Karpas-422 (cell line): ENCODE measurements around the gene ASPSCR1. TPM values are rescaled to one million over a fixed set of nuclear protein-coding genes. Genes with fewer than 3 reads are reported as not detected.

ENCODE experiments used
- DNase-seq: peaks from one replicate; pipeline ENCODE4 v3.0.0-alpha.2; 2015
- H2AFZ ChIP-seq: fragments of 200-600 bp; sonication (generic); 2 replicates; pipeline ENCODE4 v1.6.1; 2014; ENCODE audit warnings: antibody characterized with exemption, low read length, mixed read lengths
- H3K27ac ChIP-seq: fragments of 200-600 bp; sonication (generic); 2 replicates; pipeline ENCODE4 v1.5.1; 2014; ENCODE audit warnings: mild to moderate bottlenecking, low read length, moderate library complexity
- H3K27me3 ChIP-seq: fragments of 200-600 bp; sonication (generic); 2 replicates; pipeline ENCODE4 v1.6.1; 2014; ENCODE audit warnings: low read length, mixed read lengths
- H3K36me3 ChIP-seq: fragments of 200-600 bp; sonication (generic); 2 replicates; pipeline ENCODE4 v1.6.1; 2014; ENCODE audit warnings: low read length, mixed read lengths; ENCODE audit not compliant: insufficient read depth
- H3K4me1 ChIP-seq: fragments of 200-600 bp; sonication (generic); 2 replicates; pipeline ENCODE4 v1.6.1; 2014; ENCODE audit warnings: mild to moderate bottlenecking, low read length, mixed read lengths
- H3K4me2 ChIP-seq: fragments of 200-600 bp; sonication (generic); 2 replicates; pipeline ENCODE4 v1.6.1; 2014; ENCODE audit warnings: low read length, low read depth, mild to moderate bottlenecking; ENCODE audit not compliant: poor library complexity, severe bottlenecking
- H3K4me3 ChIP-seq: fragments of 200-600 bp; sonication (generic); 2 replicates; pipeline ENCODE4 v1.5.1; 2014; ENCODE audit warnings: mild to moderate bottlenecking, antibody characterized with exemption, low read length, mixed read lengths
- H3K79me2 ChIP-seq: fragments of 200-600 bp; sonication (generic); 2 replicates; pipeline ENCODE4 v1.6.1; 2014; ENCODE audit warnings: mild to moderate bottlenecking, low read length, mixed read lengths
- H3K9ac ChIP-seq: fragments of 200-600 bp; sonication (generic); 2 replicates; pipeline ENCODE4 v1.6.0; 2014; ENCODE audit warnings: low read length
- H3K9me2 ChIP-seq: fragments of 200-600 bp; sonication (generic), shearing (Covaris generic); replicated peaks from 2 replicates; pipeline ENCODE4 v1.6.0; 2014; ENCODE audit warnings: mild to moderate bottlenecking, low read length, moderate library complexity; ENCODE audit not compliant: insufficient read depth
- H3K9me3 ChIP-seq: fragments of 300-700, 200-600 bp; sonication (generic); 2 replicates; pipeline ENCODE4 v1.6.1; 2014; ENCODE audit warnings: low read length, mixed read lengths
- H4K20me1 ChIP-seq: fragments of 200-600 bp; sonication (generic); 2 replicates; pipeline ENCODE4 v1.6.1; 2014; ENCODE audit warnings: mild to moderate bottlenecking, antibody characterized with exemption, low read length, low read depth; ENCODE audit not compliant: insufficient read depth
- total RNA-seq: library from RNA; depleted of rRNA; stranded (reverse); fragments of >200 nt; shearing (Covaris generic); gene quantifications from 2 replicates; pipeline ENCODE4 v1.2.3, GENCODE V29; 2014; ENCODE audit warnings: low replicate concordance

ASPSCR1 gene
- total RNA-seq, 1 experiment from 2014 or later: 38.7 TPM

DNA sequence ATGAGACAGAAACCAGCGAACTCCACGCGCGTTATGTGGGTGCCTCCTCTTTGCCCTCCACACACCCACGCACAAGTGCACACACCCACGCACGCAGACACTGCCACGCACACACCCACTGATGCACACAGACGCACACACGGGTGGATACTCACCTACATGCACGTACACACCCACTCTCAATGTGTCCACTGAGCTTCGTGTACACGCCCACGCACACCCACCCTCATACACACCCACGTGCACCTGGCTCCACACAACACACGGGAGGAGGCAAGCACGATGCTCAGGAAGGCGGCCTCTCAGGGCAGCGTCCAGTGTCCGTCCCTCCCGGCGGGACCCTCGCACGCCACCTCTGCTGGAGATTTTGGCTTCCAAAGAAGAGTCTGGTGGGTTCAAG lies 70.0 kb downstream of the ASPSCR1 start:
- Histone ChIP-seq H2AFZ (no peak overlapping the region), H3K4me1 (peaks cover 19% of the 10 kb centered on the region), H3K4me2 (no peak overlapping the region), H3K9me2 (no peaks in the 10 kb centered on the region), H3K27me3 (no peaks in the 10 kb centered on the region), H3K4me3 (no peak overlapping the region), H3K27ac (no peak overlapping the region), H3K36me3 (no peaks in the 10 kb centered on the region), H3K79me2 (peaks cover 4% of the 10 kb centered on the region), H3K9me3 (no peaks in the 10 kb centered on the region), H3K9ac (no peak overlapping the region), H4K20me1 (peaks cover 3% of the 10 kb centered on the region; the same call in 1 of the 2 replicates)
- DNase-seq: no peak

DNA sequence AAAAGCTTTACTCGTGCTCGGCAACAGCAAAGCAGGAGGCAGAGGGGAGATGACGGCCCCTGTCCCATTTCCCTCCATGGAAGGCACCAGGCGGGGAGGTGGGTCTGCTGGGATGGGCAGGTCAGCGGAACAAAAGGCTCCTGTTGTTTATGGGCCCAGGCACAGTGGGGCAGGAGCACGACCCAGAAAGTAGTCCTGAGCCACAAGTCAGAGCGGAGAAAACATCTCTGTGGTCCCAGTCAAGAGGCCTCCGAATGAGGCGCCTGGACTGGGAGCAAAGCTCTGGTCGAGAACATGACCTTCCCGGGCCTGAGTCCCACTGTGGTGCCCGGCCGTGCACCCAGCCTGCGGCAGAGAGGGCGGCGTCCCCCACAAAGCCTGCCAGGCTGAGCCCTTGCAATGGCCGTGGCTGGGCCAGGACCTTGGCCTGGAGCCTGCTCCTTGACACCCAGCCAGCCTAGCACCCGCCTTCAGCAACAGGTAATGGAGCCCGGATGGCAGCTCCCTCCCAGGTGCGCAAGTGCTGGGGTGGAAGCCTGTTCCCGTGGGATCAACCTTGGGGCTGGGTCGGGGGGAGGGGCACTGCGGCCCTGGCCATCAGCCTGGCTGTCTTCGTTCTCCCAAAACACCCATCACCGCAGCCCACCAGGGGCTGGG lies 70.6 kb downstream of the ASPSCR1 start:
- H2AFZ ChIP-seq: no peak overlapping the region
- H3K9ac ChIP-seq: no peak overlapping the region
- peaks cover 10% of the 10 kb centered on the region; the same call in 1 of the 2 replicates for H4K20me1 ChIP-seq
- H3K4me2 ChIP-seq: no peak overlapping the region
- peaks cover 24% of the 10 kb centered on the region for H3K4me1 ChIP-seq
- no peak for DNase-seq
- H3K27me3 ChIP-seq: no peaks in the 10 kb centered on the region
- no peaks in the 10 kb centered on the region for H3K9me2 ChIP-seq
- H3K79me2 ChIP-seq: peaks cover 11% of the 10 kb centered on the region
- H3K36me3 ChIP-seq: no peaks in the 10 kb centered on the region
- H3K27ac ChIP-seq: no peak overlapping the region
- no peaks in the 10 kb centered on the region for H3K9me3 ChIP-seq
- H3K4me3 ChIP-seq: no peak overlapping the region

DNA sequence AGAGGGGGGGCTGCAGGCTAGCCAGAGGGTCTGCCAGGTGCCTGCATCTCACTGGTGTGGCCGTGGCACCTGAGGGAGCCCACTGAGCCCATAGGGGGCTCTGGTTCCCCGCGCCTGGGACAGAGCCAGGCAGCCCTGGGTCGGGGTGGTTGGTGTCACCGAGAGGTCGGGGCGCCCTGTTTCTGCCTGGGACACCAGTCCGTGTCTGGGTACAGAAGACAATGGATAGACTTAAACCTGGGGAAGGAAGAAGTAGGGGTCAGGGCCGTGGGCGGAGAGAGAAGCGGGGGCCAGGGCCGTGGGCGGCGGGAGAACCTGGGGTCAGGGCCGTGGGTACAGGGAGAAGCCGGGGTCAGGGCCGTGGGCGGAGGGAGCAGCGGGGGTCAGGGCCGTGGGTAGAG lies 71.1 kb downstream of the ASPSCR1 start:
- no peak overlapping the region for H3K4me3 ChIP-seq
- H3K36me3 ChIP-seq: no peaks in the 10 kb centered on the region
- H3K27ac ChIP-seq: no peak overlapping the region
- peaks cover 11% of the 10 kb centered on the region; the same call in 1 of the 2 replicates for H4K20me1 ChIP-seq
- peaks cover 29% of the 10 kb centered on the region for H3K4me1 ChIP-seq
- H3K9ac ChIP-seq: no peak overlapping the region
- peaks cover 16% of the 10 kb centered on the region for H3K79me2 ChIP-seq
- H3K9me3 ChIP-seq: no peaks in the 10 kb centered on the region
- H3K27me3 ChIP-seq: no peaks in the 10 kb centered on the region
- no peak overlapping the region for H3K4me2 ChIP-seq
- DNase-seq: no peak
- no peak overlapping the region for H2AFZ ChIP-seq
- H3K9me2 ChIP-seq: no peaks in the 10 kb centered on the region

DNA sequence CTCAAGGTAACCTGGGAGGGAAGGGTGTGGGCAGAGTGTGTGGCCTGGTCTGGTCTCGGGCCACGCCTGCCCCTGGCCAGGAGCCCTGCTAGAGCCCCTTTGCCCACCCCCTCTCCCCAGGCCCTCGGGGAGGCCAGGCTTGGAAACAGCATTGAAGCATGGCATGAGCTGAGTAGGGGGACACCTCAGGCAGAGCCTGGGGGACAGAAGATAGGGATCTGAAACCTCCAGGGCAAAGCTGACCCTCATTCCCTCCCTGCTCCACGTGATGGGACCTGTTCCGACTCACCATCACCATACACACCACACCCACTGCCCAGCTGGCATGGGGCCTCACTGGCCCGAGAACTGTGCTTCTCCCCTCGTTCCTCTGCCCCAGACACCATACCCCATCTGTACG lies 71.7 kb downstream of the ASPSCR1 start:
- Histone ChIP-seq H3K9me3 (no peaks in the 10 kb centered on the region), H3K79me2 (peaks cover 17% of the 10 kb centered on the region), H3K36me3 (no peaks in the 10 kb centered on the region), H3K9ac (no peak overlapping the region; the same call in 1 of the 2 replicates), H3K4me2 (peak overlapping the region; percentile 11), H3K27ac (no peak overlapping the region), H3K4me3 (no peak overlapping the region), H3K27me3 (no peaks in the 10 kb centered on the region), H3K9me2 (no peaks in the 10 kb centered on the region), H2AFZ (no peak overlapping the region), H3K4me1 (peaks cover 30% of the 10 kb centered on the region), H4K20me1 (peaks cover 11% of the 10 kb centered on the region; the same call in 1 of the 2 replicates)
- no peak for DNase-seq

DNA sequence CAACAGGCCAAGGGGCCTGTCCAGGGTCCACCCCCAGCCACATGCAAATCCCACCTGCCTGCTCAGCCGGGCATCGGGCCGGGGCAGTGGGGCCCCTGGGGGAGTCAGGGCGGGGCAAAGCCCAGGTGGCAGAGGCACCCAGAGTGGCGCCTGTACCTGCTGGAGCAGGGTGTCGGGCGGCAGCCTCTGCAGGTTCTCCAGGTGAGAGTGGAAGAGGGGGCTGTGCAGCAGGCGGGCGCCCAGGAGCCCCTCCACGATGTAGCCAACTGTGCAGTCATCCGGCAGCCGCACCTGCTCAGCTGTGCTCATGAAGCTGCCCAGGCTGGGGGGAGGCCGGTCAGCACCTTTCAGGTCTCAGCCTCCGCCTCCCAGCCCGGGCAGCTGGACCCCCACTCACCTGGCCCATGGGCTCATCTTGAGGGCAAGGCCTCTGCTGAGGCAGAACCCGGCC lies 72.1 kb downstream of the ASPSCR1 start:
- Histone ChIP-seq H3K4me1 (peaks cover 30% of the 10 kb centered on the region), H2AFZ (no peak overlapping the region), H3K9me2 (no peaks in the 10 kb centered on the region), H4K20me1 (peaks cover 11% of the 10 kb centered on the region; the same call in 1 of the 2 replicates), H3K9ac (no peak overlapping the region; the same call in 1 of the 2 replicates), H3K4me3 (no peak overlapping the region), H3K79me2 (peaks cover 17% of the 10 kb centered on the region), H3K4me2 (peak overlapping the region; percentile 11), H3K9me3 (no peaks in the 10 kb centered on the region), H3K27me3 (no peaks in the 10 kb centered on the region), H3K27ac (no peak overlapping the region), H3K36me3 (no peaks in the 10 kb centered on the region)
- DNase-seq: no peak

DNA sequence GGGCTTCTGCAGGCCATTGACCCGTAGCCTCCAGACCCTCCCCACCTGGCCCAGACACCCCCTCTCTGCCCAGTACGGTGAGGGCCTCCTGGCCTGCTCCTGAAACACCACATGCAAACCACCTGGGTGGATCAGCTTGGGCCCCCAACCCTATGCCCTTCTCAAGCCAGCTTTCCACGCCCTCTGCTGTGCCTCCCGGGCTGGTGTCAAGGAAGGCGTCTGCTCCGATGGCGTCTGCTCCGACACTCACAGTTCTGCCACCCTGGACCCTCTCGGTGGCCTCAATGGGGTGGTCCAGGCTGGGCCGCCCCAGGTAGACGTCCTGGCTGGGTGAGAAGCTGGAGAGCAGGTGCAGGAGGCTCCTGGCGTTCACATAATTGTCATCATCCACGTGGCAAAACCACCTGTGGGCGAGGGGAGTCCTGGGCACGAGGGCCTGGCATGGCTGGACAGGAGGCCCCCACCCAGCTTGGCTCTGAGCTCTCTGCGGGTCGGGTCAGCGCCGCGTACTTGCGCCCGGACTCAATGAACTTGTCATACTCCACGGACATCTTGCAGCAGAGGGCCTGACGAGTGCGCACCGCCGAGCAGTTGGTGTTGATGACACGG lies 72.8 kb downstream of the ASPSCR1 start:
- Histone ChIP-seq H3K9ac (peak overlapping the region; percentile 65), H3K4me1 (peaks cover 30% of the 10 kb centered on the region), H3K27me3 (no peaks in the 10 kb centered on the region), H3K27ac (no peak overlapping the region), H3K36me3 (no peaks in the 10 kb centered on the region), H3K9me2 (no peaks in the 10 kb centered on the region), H2AFZ (no peak overlapping the region), H3K9me3 (no peaks in the 10 kb centered on the region), H3K4me2 (peak overlapping the region; percentile 74), H4K20me1 (peaks cover 11% of the 10 kb centered on the region; the same call in 1 of the 2 replicates), H3K79me2 (peaks cover 17% of the 10 kb centered on the region), H3K4me3 (peak overlapping the region; percentile 71; the same call in 1 of the 2 replicates)
- DNase-seq: no peak

DNA sequence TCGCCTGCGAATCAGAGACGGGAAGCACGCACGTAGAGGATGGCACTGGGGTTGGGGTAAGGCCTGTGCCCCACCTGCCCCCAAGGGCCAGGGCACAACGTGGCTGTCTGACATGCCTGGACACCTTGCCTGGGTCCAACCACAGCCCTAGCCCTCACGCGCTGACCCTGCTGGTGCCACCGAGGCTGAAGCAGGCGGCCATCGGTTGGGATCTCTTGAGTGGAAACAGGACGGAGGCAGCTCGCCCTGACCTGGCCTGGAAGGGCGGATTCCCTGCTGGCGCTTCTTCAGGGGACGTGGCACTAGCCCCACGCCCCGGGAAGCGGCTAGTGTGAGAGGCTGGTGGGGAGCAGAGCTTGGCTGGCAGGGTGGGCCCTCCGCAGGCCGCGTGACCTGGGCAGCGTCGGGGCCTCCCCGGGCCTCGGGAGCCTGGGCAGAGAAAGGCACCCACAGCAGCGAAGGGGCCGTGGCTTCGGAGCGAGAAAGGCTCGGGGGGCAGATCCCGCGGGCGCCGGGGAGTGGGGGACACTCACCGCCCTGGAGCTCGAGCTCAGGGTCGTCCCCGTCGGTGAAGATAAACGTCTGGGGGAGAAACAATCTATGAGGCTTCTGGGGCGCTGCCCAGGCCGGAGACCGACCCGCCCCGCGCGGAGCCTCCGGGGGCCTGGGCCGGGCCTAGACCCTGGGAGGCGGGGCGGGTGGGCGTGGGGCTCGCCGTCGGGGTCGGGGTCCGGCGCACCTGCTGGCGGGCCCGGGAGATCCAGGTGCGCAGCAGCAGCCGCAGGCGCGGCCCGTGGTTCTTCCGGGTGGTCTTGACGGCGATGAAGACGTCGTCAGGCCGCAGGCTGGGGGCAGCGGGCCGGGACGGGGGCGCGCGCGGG lies 73.6 kb downstream of the ASPSCR1 start:
- Histone ChIP-seq H3K9me3 (no peaks in the 10 kb centered on the region), H3K36me3 (no peaks in the 10 kb centered on the region), H4K20me1 (peaks cover 17% of the 10 kb centered on the region; the same call in 1 of the 2 replicates), H3K4me3 (peak overlapping the region; percentile 71), H3K9me2 (no peaks in the 10 kb centered on the region), H2AFZ (no peak overlapping the region), H3K79me2 (peaks cover 17% of the 10 kb centered on the region), H3K27me3 (no peaks in the 10 kb centered on the region), H3K4me1 (peaks cover 30% of the 10 kb centered on the region), H3K9ac (peak overlapping the region; percentile 65), H3K27ac (no peak overlapping the region), H3K4me2 (peak overlapping the region; percentile 74)
- no peak for DNase-seq
